ENCODE measurements around the gene ARHGAP24.
A peak's percentile ranks its signal among the peaks of the same experiment; 100 is the strongest.

ARHGAP24 gene

GRCh38 chr4:85966373-85966772 is 491.4 kb downstream of the ARHGAP24 start:
- TF ChIP-seq CTBP1 (IDR thresholded peaks at IDR 0.05; ENCODE audit: borderline replicate concordance) (no peak), ARNT (IDR thresholded peaks at IDR 0.05) (no peak), ZNF384 (IDR thresholded peaks at IDR 0.05) (no peak), NFRKB (IDR thresholded peaks at IDR 0.05) (no peak), FOXA1 (IDR thresholded peaks at IDR 0.05) (no peak), SUZ12 (IDR thresholded peaks at IDR 0.05) (no peak), TARDBP (IDR thresholded peaks at IDR 0.05) (no peak), FOXM1 (IDR thresholded peaks at IDR 0.05; ENCODE audit: borderline replicate concordance) (no peak), SP1 (IDR thresholded peaks at IDR 0.05) (no peak), PKNOX1 (IDR thresholded peaks at IDR 0.05) (no peak), LEF1 (IDR thresholded peaks at IDR 0.05; ENCODE audit: borderline replicate concordance) (no peak), BHLHE40 (IDR thresholded peaks at IDR 0.05; ENCODE audit: borderline replicate concordance) (no peak), L3MBTL2 (conservative IDR thresholded peaks at IDR 0.05) (no peak), FOXK2 (IDR thresholded peaks at IDR 0.05) (no peak), HDGF (IDR thresholded peaks at IDR 0.05; ENCODE audit: borderline replicate concordance) (no peak), ELF4 (IDR thresholded peaks at IDR 0.05) (no peak)
- ChIA-PET POLR2A (no interaction called here), CTCF (no interaction called here)
- DNase-seq (ENCODE audit: extremely low spot score) = no peak

- TF ChIP-seq CTBP1 (IDR thresholded peaks at IDR 0.05; ENCODE audit: borderline replicate concordance) (no peak), HDGF (IDR thresholded peaks at IDR 0.05; ENCODE audit: borderline replicate concordance) (no peak), ELF4 (IDR thresholded peaks at IDR 0.05) (no peak), SUZ12 (IDR thresholded peaks at IDR 0.05) (no peak), ZNF384 (IDR thresholded peaks at IDR 0.05) (no peak), SP1 (IDR thresholded peaks at IDR 0.05) (no peak), ARNT (IDR thresholded peaks at IDR 0.05) (no peak), PKNOX1 (IDR thresholded peaks at IDR 0.05) (no peak), FOXM1 (IDR thresholded peaks at IDR 0.05; ENCODE audit: borderline replicate concordance) (no peak), BHLHE40 (IDR thresholded peaks at IDR 0.05; ENCODE audit: borderline replicate concordance) (no peak), NFRKB (IDR thresholded peaks at IDR 0.05) (no peak), L3MBTL2 (conservative IDR thresholded peaks at IDR 0.05) (no peak), LEF1 (IDR thresholded peaks at IDR 0.05; ENCODE audit: borderline replicate concordance) (no peak), FOXK2 (IDR thresholded peaks at IDR 0.05) (no peak), FOXA1 (IDR thresholded peaks at IDR 0.05) (no peak)
- ChIA-PET CTCF (interaction anchor here (0.6 to 1.0 kb wide), 3 partner anchors 146 to 189 kb away, joined by 3 to 6 read pairs (median 4); no protein-coding TSS in a partner anchor), POLR2A (no interaction called here)
- DNase-seq (ENCODE audit: extremely low spot score) = no peak
These were observed 492.9 kb downstream of the ARHGAP24 start for GRCh38 chr4:85967872-85968271.

- ChIA-PET POLR2A (no interaction called here), CTCF (interaction anchor here (0.7 to 3.2 kb wide), 4 partner anchors 163 to 1602 kb away, joined by 3 to 25 read pairs (median 3); no protein-coding TSS in a partner anchor)
- DNase-seq (ENCODE audit: extremely low spot score) = peak; percentile 49
- TF ChIP-seq HDGF (IDR thresholded peaks at IDR 0.05; ENCODE audit: borderline replicate concordance) (no peak), ZNF384 (IDR thresholded peaks at IDR 0.05) (no peak), SUZ12 (IDR thresholded peaks at IDR 0.05) (no peak), FOXM1 (IDR thresholded peaks at IDR 0.05; ENCODE audit: borderline replicate concordance) (no peak), NFRKB (IDR thresholded peaks at IDR 0.05) (no peak), ELF4 (IDR thresholded peaks at IDR 0.05) (no peak), FOXA1 (IDR thresholded peaks at IDR 0.05) (no peak), ARNT (IDR thresholded peaks at IDR 0.05) (no peak), FOXK2 (IDR thresholded peaks at IDR 0.05) (no peak), TARDBP (IDR thresholded peaks at IDR 0.05) (no peak), SP1 (IDR thresholded peaks at IDR 0.05) (no peak), BHLHE40 (IDR thresholded peaks at IDR 0.05; ENCODE audit: borderline replicate concordance) (no peak), LEF1 (IDR thresholded peaks at IDR 0.05; ENCODE audit: borderline replicate concordance) (no peak), PKNOX1 (IDR thresholded peaks at IDR 0.05) (no peak)
These were observed 494.2 kb downstream of the ARHGAP24 start for GRCh38 chr4:85968945-85969819.

GRCh38 chr4:85970535-85970934 is 495.6 kb downstream of the ARHGAP24 start:
- ChIA-PET CTCF (interaction anchor here (3.2 kb wide), 1 partner anchor 174 kb away, joined by 25 read pairs; no protein-coding TSS in a partner anchor), POLR2A (no interaction called here)
- no peak for DNase-seq (ENCODE audit: extremely low spot score)
- TF ChIP-seq CTBP1 (IDR thresholded peaks at IDR 0.05; ENCODE audit: borderline replicate concordance) (no peak), FOXK2 (IDR thresholded peaks at IDR 0.05) (no peak), SUZ12 (IDR thresholded peaks at IDR 0.05) (no peak), ZNF384 (IDR thresholded peaks at IDR 0.05) (no peak)

GRCh38 chr4:85979276-85979675 is 504.3 kb downstream of the ARHGAP24 start:
- POLR2A ChIA-PET = no interaction called here
- no peak for DNase-seq (ENCODE audit: extremely low spot score)
- CTCF ChIA-PET = no interaction called here
- TF ChIP-seq ZNF384 (IDR thresholded peaks at IDR 0.05) (no peak), BHLHE40 (IDR thresholded peaks at IDR 0.05; ENCODE audit: borderline replicate concordance) (no peak), SUZ12 (IDR thresholded peaks at IDR 0.05) (no peak), LEF1 (IDR thresholded peaks at IDR 0.05; ENCODE audit: borderline replicate concordance) (no peak), TARDBP (IDR thresholded peaks at IDR 0.05) (no peak), FOXA1 (IDR thresholded peaks at IDR 0.05) (no peak), HDGF (IDR thresholded peaks at IDR 0.05; ENCODE audit: borderline replicate concordance) (no peak)

- CTCF ChIA-PET = no interaction called here
- no peak for DNase-seq (ENCODE audit: extremely low spot score)
- POLR2A ChIA-PET = no interaction called here
- TF ChIP-seq FOXK2 (IDR thresholded peaks at IDR 0.05) (no peak), FOXM1 (IDR thresholded peaks at IDR 0.05; ENCODE audit: borderline replicate concordance) (no peak), HDGF (IDR thresholded peaks at IDR 0.05; ENCODE audit: borderline replicate concordance) (no peak), L3MBTL2 (conservative IDR thresholded peaks at IDR 0.05) (no peak), ARNT (IDR thresholded peaks at IDR 0.05) (no peak), PKNOX1 (IDR thresholded peaks at IDR 0.05) (no peak), FOXA1 (IDR thresholded peaks at IDR 0.05) (no peak), BHLHE40 (IDR thresholded peaks at IDR 0.05; ENCODE audit: borderline replicate concordance) (no peak), ZNF384 (IDR thresholded peaks at IDR 0.05) (no peak), NFRKB (IDR thresholded peaks at IDR 0.05) (no peak), TARDBP (IDR thresholded peaks at IDR 0.05) (no peak), LEF1 (IDR thresholded peaks at IDR 0.05; ENCODE audit: borderline replicate concordance) (no peak), SUZ12 (IDR thresholded peaks at IDR 0.05) (no peak), CTBP1 (IDR thresholded peaks at IDR 0.05; ENCODE audit: borderline replicate concordance) (no peak), SP1 (IDR thresholded peaks at IDR 0.05) (no peak), ELF4 (IDR thresholded peaks at IDR 0.05) (no peak)
These were observed 511.3 kb downstream of the ARHGAP24 start for GRCh38 chr4:85986266-85986665.
